ENCODE measurements around the gene RGS10.

- TF ChIP-seq CTCF (conservative IDR thresholded peaks at IDR 0.05) = no peak
- TF ChIP-seq EZH2 (IDR thresholded peaks at IDR 0.05; ENCODE audit: low read depth) = no peak
These were observed 91.8 kb downstream of the RGS10 start for GRCh38 chr10:119450606-119451299.
